ENCODE measurements around the gene SCAMP4. TPM values are rescaled to one million over a fixed set of nuclear protein-coding genes. Genes with fewer than 3 reads are reported as not detected.

The SCAMP4 gene
- total RNA-seq, 6 donors from 2014 or later, result 52.0 to 117 (median 75.3) TPM

- H3K4me3 ChIP-seq, result no peak overlapping the region
- no peaks in the 10 kb centered on the region for H3K9me3 ChIP-seq
- DNase-seq, result peak in 1 of 2 donors; percentile 77
- no peak for ATAC-seq (ENCODE audit: low FRiP score in 2 of 2)
- peaks cover 6 to 33% (median 22%) of the 10 kb centered on the region in 4 donors for H3K36me3 ChIP-seq
- H3K4me1 ChIP-seq, result no peaks in the 10 kb centered on the region
- no peaks in the 10 kb centered on the region for H3K27me3 ChIP-seq
- no peak overlapping the region for H3K27ac ChIP-seq
- TF ChIP-seq CTCF (IDR thresholded peaks at IDR 0.05) (no peak), POLR2AphosphoS5 (IDR thresholded peaks at IDR 0.05) (no peak), POLR2A (IDR thresholded peaks at IDR 0.05) (no peak), EP300 (IDR thresholded peaks at IDR 0.05) (no peak)
- WGBS, 2 donors, result 94 to 95% methylated on average over 28 to 44 of the region's 49 CpGs
These were observed 64.2 kb downstream of the SCAMP4 start for GRCh38 chr19:1969176-1970002.

GRCh38 chr19:1970003-1970805 is 65.0 kb downstream of the SCAMP4 start:
- 96 to 97% methylated on average over 6 to 26 of the region's 38 CpGs for whole genome bisulfite sequencing, 2 donors
- Histone ChIP-seq H3K27me3 (no peaks in the 10 kb centered on the region), H3K4me1 (no peaks in the 10 kb centered on the region), H3K27ac (no peak overlapping the region), H3K36me3 (peaks cover 6 to 41% (median 25%) of the 10 kb centered on the region in 4 donors), H3K4me3 (no peak overlapping the region), H3K9me3 (no peaks in the 10 kb centered on the region)
- ATAC-seq (ENCODE audit: low FRiP score in 2 of 2) (no peak), DNase-seq (peak in 1 of 2 donors; percentile 77)
- no peak for TF ChIP-seq EP300 (IDR thresholded peaks at IDR 0.05)
- TF ChIP-seq POLR2AphosphoS5 (IDR thresholded peaks at IDR 0.05), result no peak
- no peak for TF ChIP-seq CTCF (IDR thresholded peaks at IDR 0.05)
- no peak for TF ChIP-seq POLR2A (IDR thresholded peaks at IDR 0.05)

- no peak for ATAC-seq (ENCODE audit: low FRiP score in 2 of 2)
- Histone ChIP-seq H3K4me3 (no peak overlapping the region), H3K36me3 (peaks cover 9 to 47% (median 28%) of the 10 kb centered on the region in 4 donors), H3K4me1 (no peaks in the 10 kb centered on the region), H3K9me3 (no peaks in the 10 kb centered on the region), H3K27me3 (no peaks in the 10 kb centered on the region), H3K27ac (no peak overlapping the region)
- peak in 1 of 2 donors; percentile 73 for DNase-seq
- TF ChIP-seq CTCF (IDR thresholded peaks at IDR 0.05) (no peak), EP300 (IDR thresholded peaks at IDR 0.05) (no peak), POLR2AphosphoS5 (IDR thresholded peaks at IDR 0.05) (no peak), POLR2A (IDR thresholded peaks at IDR 0.05) (no peak)
- 94 to 100% methylated on average over 6 to 24 of the region's 27 CpGs for WGBS, 2 donors
These were observed 65.8 kb downstream of the SCAMP4 start for GRCh38 chr19:1970806-1971502.

- no peaks in the 10 kb centered on the region for H3K4me1 ChIP-seq
- no peak overlapping the region for H3K4me3 ChIP-seq
- no peak overlapping the region for H3K27ac ChIP-seq
- 91 to 92% methylated on average over 12 to 28 of the region's 28 CpGs for WGBS, 2 donors
- no peaks in the 10 kb centered on the region for H3K9me3 ChIP-seq
- TF ChIP-seq POLR2AphosphoS5 (IDR thresholded peaks at IDR 0.05) (no peak), POLR2A (IDR thresholded peaks at IDR 0.05) (no peak), EP300 (IDR thresholded peaks at IDR 0.05) (no peak), CTCF (IDR thresholded peaks at IDR 0.05) (no peak)
- H3K27me3 ChIP-seq, result no peaks in the 10 kb centered on the region
- H3K36me3 ChIP-seq, result peaks cover 21 to 66% (median 41%) of the 10 kb centered on the region in 4 donors
- ATAC-seq (ENCODE audit: low FRiP score in 2 of 2), result no peak
- DNase-seq, result peak in 1 of 2 donors; percentile 46
These were observed 69.4 kb downstream of the SCAMP4 start for GRCh38 chr19:1974381-1975161.
